Activated gamma-delta T cell (primary cell): ENCODE data around the gene PRG3.
"Not testable (repeated sequence)": the region's sequence is repeated elsewhere in the genome, so short reads cannot be mapped to it uniquely, and the experiment has no call there.

Source experiments
- DNase-seq: peaks from one replicate; lab custom pipeline; 2025; lab: John Stamatoyannopoulos, UW

Gene PRG3

DNA sequence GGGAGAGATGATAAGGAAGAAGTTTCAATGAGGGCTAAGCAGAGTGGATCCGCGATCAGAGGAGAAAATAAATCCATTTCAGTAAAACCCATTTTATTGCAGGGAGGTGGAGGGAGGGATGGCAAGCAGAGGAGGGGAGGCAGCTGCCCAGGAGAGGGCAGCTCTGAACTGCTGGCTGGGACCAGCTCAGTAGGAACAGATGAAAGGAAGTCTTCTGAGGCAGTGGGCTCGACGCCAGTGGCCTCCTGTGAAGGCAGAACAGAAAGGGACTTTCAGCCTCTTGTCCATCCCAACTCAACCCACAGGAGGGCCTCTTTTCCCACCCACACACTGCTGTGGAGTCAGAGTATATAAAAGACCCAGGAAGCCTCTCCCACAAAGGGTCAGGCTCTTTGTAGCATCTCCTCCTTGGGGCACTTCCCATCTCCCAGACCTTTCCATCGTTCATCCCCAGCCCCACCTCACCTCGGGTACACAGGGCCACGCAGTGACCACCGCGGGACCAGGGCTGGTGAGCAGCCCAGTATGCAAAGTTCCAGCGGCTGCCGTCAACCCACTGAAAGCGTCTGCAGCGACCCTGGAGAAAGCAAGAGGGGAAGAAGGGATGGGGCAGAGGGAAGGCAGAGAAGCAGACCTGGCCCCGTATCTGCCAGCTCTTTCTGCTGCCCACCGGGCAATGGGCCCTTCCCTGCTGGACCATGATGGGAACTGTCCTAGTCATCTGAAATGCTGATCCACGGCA lies 6.5 kb upstream of the PRG3 start:
- no peak for DNase-seq

DNA sequence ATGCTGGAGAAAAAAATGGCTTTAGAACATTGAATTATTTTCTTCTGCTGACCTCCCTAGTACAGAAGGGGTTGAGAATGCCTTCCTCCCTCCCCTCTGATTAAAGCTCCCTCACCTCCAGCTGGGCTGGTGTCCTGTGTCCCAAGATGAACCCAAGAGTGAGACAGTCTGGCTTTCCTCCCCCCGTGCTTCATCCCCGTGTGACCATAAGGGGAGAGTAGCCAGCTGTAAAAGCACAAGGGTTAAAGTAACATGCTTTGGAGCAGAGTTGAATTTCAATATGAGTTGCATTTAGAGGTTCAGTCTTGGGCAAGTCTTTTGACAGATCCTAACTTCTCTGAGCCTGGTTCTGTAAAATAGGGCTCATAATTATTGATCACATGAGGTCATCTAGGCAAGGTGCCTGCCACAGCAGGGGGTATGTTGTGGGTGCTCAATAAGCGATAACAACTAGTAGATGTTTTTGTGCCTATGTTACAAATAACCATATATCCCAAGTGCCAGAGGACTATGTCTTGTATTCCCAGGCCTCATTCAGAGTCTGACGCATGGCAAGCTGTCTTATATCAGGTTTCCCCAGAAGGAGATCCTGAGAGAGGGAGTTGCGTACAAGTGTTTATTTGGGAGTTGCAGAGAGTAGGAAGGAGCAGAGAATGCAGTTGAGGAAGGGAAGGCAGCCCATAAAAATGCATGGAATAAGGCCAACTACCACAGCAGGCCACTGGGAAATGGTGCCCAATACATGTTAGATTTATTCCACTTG lies 5.4 kb upstream of the PRG3 start:
- DNase-seq, result no peak

DNA sequence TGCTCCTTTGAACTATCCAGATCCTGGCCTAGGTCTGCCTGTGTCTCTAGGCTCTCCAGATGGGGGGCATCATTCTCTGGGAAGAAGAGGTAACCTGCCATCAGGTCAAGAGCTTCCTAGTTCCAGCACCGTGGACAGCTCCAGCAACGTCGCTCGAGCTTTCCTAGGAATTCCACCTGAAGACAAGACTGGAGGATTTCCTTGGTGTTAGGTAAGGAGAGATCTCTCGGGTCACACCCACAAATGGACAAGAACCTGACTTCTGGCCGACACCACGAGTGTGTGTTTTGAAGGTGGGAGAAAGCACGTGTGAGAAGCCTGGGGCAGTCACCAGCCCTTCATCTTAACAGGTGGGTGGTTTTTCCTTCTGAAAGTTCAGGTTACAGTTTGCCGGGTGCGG lies 1.2 kb downstream of the PRG3 start:
- no peak for DNase-seq

DNA sequence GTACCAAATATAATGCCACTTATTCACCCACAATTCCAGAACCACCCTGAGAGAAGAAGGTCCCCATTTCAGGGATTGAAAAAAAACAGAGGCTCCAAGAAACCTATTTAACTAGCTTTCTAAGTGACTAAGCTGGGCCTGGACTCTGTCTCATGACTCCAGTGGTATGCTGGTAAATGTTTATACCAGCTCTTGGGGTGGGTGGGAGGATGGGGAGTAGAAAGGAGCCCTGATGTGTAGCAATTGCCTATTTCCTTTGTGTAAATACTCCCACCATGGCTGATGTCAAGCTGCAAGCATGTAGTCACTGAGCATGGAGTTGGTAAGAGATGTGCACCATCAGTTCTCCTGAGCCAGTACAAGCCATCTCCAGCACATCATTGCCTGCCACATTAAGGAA lies 2.8 kb downstream of the PRG3 start:
- no peak for DNase-seq

DNA sequence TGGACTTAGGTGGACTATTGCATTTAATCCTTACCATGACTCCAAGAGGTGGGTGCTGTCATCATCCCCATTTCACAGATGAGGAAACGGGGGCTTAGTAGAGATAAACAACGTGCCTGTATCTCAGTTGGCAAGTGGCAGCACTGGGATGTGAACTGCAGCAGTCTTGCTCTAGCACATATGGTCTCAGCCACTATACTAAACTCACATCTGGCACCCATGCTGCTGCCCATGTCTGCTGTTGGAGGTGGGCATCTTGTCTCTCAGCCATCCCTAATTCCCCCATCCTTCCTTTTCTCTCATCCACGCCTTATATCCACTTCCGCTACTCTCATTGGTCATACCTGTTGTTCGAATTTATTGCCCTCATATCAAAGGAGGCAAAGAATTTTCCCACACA lies 3.8 kb downstream of the PRG3 start:
- no peak for DNase-seq

DNA sequence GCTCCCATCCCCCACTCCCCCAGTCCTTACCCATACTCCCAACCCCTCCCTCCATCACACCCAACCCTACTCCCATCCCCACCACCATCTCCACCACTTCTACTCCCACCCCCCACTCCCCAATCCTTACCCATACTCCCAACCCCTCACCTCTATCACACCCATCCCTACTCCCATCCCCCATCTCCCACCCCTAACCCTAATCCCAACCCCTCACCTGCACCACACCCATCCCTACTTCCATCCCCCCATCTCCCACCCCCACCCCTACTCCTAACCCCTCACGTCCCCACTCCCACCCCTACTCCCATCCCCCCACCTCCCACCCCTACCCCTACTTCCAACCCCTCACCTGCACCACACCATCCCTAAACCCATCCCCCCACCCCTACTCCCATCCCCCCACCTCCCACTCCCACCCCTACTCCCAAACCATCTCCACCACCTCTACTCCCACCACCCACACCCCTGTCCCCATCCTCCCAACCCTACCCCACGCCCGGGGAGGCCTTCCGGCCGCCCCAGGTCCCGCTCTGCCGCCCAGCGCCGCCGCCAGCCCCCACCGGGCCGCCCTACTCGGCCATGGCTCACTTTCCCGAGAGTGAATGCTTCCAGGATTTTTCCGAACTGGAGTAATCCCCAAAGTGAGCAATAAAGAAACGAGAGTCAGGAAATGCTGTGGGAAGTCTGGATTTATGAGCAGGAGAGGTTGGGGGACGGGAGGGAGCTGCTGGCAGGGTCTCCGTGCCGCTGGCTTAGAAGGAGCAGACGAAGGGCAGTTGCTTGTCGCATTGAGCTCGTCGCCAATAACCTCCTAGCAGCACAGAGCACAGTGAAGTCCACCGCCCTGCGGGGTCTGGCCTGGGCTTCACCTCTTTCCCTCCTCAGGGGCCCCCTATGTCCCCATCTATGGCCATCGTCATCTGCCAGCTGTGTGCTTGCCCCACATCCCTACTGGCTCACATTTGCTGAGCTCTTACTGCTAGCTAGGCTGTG lies 4.6 kb downstream of the PRG3 start:
- DNase-seq, result no peak

DNA sequence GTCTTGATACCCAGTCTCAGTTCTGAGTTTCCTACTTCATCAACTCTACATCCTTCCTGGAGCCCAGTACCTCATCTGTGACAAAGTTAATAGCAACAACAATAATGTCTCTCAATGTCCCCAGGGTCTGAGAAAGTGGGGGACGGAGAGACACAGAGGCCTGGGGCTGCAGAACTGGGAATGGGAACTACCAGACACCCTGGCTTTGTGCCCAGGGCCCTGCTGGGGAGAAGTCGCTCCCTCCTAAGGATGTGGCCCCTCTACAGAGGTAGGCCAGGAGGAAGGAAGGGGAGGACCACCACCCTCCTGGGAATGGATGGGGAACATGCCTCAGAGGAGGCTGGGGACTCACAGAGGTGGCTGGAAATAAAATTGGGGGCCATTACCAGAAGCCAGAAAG lies 5.5 kb downstream of the PRG3 start:
- no peak for DNase-seq

DNA sequence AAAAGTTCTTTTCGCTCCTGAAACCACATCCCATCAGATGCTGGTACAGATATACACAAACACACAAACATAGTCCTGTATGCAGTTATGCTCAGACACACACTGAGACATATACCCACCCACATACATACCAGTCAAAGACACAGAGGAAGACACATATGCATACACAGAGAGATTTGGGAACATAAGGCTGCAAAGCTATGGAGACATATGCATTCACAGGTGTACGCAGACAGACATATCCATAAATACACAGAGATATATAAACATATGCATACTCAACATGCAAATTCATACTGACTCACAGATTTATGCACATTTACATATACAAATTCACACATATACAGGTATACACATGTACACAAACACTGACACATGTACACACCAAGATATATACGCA lies 6.0 kb downstream of the PRG3 start:
- no peak for DNase-seq

DNA sequence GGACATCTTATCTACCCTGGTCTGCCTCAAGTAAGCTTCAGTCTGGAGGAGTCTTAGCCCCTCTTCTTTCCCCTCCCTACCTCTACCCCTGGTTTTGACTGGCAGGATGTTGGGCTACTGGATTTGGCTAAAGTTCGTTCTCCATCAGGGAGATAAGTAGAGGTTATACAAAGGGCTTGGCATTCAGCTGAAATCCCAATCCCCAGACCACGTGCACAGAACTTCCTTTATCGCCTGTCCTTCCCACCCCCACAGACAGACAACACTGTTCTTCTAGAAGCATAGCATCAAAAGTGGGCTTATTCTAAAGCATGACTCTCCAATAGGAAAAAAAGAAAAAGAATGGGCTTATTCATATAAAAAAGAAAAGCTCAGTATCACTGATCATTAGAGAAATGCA lies 7.8 kb downstream of the PRG3 start:
- DNase-seq, result no peak

DNA sequence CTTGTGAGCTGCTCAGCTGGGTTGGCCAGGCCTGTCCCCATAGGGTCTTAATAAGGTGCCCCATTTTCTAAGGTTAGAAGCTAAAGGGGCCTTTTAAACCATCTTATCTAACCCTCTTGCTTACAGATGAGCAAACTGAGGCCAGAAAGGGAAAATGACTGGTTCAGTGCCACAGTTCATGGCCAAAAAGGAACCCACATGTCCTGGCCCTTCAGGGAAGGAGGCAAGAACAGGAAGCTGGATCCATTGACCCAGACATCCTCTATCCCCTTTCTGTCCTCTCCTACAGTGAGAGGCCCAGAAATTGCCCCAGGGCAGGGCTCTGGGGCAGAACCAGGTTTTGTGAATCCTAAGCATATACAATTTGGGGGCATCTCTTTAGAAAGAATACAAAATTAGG lies 10.0 kb downstream of the PRG3 start:
- no peak for DNase-seq

DNA sequence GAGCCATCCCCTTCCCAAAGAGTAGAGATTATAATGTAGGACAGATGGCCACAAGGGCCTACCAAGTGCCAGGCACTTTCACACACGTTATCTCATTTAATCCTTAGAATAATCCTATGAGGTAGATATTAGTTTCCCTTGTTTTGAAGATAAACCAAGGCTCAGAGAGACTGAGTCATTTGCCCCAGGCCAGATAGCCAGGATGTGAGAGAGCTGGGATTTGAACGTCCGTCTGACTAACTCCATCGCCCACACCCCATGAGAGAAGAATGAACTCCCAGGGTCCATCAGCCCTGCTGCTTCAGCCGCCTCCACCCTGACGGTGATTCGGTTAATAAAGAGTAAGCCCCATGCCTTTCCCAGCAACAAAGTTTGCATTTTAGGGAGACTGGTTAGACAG lies 10.7 kb downstream of the PRG3 start:
- DNase-seq, result no peak

DNA sequence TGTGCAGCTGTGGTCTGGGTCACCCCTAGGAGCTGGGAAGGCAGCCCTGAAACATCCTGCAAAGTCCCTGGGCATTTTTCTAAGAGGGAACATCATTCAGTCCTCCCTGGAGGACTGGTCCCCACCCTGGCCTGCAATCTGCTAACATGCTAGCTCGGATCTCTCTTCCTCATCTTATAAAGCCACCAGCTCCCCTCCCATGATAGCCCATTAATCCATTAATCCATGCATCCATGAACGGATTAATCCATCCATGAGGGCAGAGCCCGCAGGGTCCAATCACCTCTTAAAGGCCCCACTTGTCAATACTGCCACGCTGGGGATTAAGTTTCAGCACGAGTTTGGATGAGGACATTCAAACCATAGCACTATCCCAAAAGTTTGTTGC lies 12.1 kb downstream of the PRG3 start:
- DNase-seq, result no peak

DNA sequence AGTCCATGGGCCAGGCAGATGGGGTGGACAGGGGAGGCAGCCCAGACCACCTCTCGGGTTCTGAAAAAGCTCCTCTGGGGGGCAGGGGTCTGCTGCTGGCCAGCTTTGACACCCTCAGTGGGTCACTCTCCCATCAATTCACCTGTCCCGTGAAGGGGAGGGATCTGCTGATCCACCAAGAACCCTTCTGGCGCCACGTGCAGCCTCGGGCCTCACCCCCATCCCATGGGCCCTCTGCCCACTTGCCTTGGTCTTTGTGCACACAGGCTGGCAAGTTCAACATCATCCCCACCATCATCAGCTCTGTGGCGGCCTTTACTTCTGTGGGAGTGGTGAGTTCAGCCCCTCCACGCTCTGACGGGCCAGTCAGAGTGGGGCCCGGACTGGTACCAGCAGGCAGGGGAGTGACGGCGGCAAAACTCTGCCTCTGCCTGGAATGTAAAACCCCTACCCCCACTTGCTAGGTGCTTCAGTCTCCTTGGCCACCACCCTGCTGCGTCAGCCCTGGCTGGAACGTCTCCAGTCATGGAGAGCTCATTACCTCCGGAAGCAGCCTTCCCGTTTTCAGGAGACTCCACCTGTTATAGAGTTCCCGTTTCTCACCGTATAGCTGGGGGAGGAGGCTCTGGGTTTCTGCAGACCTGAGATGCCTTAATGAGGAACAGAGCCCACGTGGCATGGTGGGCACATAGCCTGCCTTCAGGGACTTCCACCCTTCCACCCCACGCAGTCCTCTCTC lies 12.7 kb downstream of the PRG3 start:
- DNase-seq, result no peak

DNA sequence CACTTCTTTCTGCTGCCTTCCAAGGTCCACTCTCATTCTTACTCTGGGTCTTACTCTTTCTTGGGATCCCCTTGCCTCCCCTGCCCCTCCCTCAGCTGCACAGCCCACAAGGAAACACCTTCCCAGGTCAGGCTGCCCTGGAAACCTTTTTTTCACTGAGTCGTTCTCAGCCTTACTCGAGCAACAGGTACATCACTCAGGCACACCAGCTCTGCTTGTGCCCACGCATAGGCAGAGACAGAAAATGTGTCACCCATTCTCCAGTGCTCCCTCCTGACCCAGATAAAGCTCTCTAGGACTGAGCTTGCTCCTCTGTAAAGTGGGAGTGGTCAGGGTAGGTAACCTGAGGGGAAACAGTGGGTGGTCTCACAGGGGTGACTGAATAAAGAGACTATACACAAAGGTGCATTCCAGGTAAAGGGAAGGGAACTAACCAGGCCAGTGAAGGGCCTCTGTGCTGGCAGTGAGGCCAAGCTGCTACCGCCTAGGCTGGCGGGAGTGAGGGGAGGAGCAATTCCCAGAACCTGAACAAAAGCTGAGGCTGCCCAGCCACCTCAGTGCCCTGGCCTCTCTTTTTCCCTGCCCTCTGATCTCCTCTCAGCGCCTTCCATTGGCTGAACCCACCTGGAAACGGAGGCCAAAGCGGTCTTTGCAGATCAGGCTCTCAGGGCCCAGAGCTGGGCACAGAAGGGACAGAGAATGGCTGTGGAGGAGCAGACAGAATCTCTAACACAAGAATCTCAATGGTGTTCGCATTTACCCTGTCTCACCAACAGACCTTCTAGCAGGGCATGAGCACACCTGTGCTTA lies 15.9 kb downstream of the PRG3 start:
- no peak for DNase-seq

DNA sequence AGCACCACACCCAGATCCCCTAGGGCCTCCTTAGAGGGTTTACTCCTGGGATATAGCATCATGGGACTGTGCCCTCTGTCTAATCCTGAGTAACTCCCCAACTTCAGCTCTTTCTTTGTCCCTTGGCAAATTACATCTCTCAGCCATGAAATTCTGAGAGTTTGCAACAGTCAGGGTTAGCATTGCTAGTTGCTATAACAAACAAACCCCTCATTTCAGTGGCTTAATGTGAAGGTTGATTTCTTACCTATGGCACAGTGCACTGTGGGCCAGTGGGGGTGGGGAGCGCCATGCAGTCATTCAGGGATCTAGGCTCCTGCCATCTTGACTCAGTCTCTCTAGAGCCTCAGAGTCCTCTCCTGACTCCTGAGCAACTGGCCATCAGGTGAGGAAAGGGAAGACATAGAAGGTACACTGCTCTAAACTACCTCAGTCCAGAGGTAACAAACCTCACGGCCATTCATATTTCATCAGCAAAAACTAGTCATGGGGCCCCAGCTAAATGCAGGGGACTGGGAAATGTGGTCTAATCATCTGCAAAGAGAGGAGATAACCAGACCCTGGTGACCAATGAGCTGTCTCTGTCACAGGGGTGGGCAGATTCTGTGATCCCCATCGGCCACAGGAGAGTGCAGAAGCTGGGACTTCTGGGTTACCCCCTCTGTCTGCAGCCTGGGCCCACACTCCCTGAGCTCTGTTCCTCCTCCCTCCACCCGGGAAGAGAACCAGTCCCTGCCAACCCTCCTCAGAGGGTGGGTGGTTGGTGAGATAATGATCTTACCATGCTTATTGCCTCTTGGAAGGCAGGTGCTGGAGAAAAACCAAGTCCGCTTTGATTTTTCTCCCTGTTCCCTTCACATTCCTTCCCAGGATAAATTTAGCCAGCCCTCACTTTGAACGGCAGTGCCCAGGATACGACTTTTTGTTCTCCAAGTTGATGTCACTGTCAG lies 17.5 kb downstream of the PRG3 start:
- no peak for DNase-seq

DNA sequence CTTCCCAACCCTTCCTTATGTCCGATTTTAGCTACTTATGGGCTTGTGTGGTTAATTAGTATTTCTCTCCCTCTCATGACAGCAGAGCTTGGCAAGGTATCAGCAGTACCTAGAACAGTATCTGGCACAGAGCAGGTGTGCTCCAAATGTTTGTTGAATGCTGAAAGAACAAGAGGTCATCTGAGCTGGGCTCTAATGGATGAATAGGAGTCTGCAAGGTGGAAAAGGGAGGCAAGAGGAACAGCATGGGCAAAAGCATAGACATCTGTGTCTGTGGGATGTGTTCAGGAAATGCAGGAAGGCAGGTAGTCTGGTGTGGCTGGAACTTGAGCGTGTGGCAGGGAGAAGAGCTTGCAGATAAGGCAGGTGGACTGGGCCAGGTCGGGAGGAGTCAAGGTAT lies 19.0 kb downstream of the PRG3 start:
- DNase-seq, result no peak

DNA sequence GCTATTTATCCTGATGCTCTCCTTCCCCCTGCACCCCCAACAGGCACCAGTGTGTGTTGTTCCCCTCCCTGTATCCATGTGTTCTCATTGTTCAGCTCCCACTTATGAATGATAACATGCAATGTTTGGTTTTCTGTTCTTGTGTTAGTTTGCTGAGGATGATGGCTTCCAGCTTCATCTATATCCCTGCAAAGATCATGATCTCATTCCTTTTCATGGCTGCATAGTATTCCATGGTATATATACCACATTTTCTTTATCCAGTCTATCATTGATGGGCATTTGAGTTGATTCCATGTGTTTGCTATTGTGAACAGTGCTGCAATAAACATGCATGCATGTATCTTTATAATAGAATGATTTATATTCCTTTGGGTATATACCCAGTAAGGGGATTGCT lies 19.5 kb downstream of the PRG3 start:
- not testable (repeated sequence) for DNase-seq

DNA sequence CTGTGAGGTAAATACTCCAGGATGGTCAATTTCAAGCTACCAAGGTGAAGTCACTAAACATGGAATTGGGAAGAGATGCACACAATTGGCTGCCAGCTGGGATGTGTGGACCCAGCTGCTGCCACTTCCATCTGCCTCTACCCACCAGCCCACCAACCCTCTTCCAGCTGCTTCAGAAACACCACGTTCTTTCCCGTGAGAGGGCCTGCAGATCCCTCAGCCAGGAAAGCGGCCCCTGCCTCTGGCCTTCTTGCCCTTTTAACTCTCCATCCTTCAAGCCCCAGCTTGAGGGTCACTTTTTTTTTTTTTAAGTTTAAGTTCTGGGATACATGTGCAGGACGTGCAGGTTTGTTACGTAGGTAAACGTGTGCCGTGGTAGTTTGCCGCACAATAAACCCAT lies 20.0 kb downstream of the PRG3 start:
- DNase-seq, result no peak

DNA sequence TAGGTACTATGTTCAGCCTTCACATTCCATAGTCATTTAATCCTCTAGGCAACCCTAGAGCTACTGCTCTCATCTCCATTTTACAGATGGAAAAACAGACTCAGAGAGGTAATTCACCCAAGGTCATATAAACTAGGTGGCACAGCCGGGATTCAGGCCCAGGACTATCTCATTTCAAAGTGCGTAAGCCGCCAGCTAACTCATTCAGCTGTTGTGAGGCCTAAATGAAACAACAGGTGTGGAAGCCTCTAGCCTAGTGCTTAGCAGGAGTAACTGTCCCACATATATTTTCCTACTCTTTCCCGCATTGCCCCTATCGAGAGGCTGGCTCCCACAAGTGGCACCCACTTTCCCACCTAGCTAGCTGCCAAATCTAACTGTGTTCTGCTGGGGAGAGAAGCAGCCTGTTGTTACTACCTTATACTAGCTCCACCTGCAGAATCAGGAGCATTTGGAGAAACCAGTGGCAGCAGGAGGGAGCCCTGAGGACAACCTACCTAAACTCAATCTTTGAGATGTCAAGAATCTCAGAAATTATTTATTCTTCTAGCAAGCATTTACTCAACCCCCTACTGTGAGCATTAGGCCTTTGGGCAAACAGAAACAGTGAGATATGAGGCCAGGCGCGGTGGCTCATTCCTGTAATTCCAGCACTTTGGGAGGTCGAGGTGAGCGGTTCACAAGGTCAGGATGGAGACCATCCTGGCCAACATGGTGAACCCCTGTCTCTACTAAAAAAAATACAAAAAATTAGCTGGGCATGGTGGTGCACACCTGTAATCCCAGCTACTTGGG lies 20.9 kb downstream of the PRG3 start:
- no peak for DNase-seq
